HCT116 (cell line): Measurements from ENCODE around the gene TEPSIN. TPM values are rescaled to one million over a fixed set of nuclear protein-coding genes. Genes with fewer than 3 reads are reported as not detected.

Experiments
- ATAC-seq: fragments of 200-7000 bp; cut with Tn5 transposase; 2 replicates; pipeline ENCODE4 v1.9.1; 2020; ENCODE audit warnings: mild to moderate bottlenecking, moderate library complexity
- BruUV-seq: library from RNA; stranded (reverse); fragments of 400-500 nt; replicated peaks from 2 replicates; lab custom pipeline; 2021; lab: Mats Ljungman, UMichigan
- CTCF ChIA-PET: fragments of 300-600 bp; sonication (Branson Sonifier 250); formaldehyde crosslinking; loops from one replicate; lab custom pipeline; 2021; ENCODE audit warnings: antibody characterized with exemption; lab: Charles Lee
- POLR2A ChIA-PET: fragments of 300-600, 350-600 bp; sonication (Branson Sonifier 250); formaldehyde crosslinking; loops from one replicate; lab custom pipeline; 2021; ENCODE audit warnings: antibody characterized with exemption; lab: Charles Lee
- RAD21 ChIA-PET, 2 experiments: fragments of 300-600 bp; sonication (Branson Sonifier 250); formaldehyde crosslinking; loops; one replicate each; lab custom pipeline; 2023; ENCODE audit warnings: low total read pairs in 2 of 2; ENCODE audit not compliant: uncharacterized antibody in 2 of 2, unreplicated experiment in 2 of 2, low non-redundant PET in 1 of 2; lab: Charles Lee
- DNase-seq: peaks from one replicate; pipeline ENCODE4 v3.0.0-alpha.2; 2010; ENCODE audit warnings: low read depth, low spot score
- H2AFZ ChIP-seq: fragments of 200-600 bp; shearing (Covaris generic), sonication (generic); 2 replicates; pipeline ENCODE4 v1.6.1; 2017; ENCODE audit warnings: low read depth, mixed run types, mixed read lengths, antibody characterized with exemption, low read length; ENCODE audit not compliant: poor library complexity, severe bottlenecking
- H3K27ac ChIP-seq: 2 replicates; pipeline ENCODE4 v1.5.1; 2012; ENCODE audit warnings: low read depth, low read length
- H3K27me3 ChIP-seq: fragments of 200-600 bp; sonication (generic); 2 replicates; pipeline ENCODE4 v1.6.1; 2016; ENCODE audit warnings: mixed run types, low read length, mixed read lengths; ENCODE audit not compliant: insufficient read depth
- H3K36me3 ChIP-seq, 2 experiments: fragments of 200-500 bp in 1 of 2; fragments of 200-600 bp in 1 of 2; sonication (Bioruptor generic) in 1 of 2; sonication (generic) in 1 of 2; 2 replicates each; pipeline versions ENCODE4 v1.5.1 to v1.6.1; 2014 to 2016; ENCODE audit warnings: low read length in 2 of 2, inconsistent platforms in 1 of 2, mixed read lengths in 1 of 2, mixed run types in 1 of 2; ENCODE audit not compliant: insufficient read depth in 2 of 2, control insufficient read depth in 1 of 2
- H3K4me1 ChIP-seq, 2 experiments: fragments of 200-600 bp in 1 of 2; sonication (generic) in 1 of 2; 2 replicates each; pipeline versions ENCODE4 v1.5.1 to v1.6.1; 2012 to 2017; ENCODE audit warnings: low read length in 2 of 2, inconsistent platforms in 1 of 2, mild to moderate bottlenecking in 1 of 2, mixed read lengths in 1 of 2, mixed run types in 1 of 2, moderate library complexity in 1 of 2; ENCODE audit not compliant: insufficient read depth in 2 of 2, control insufficient read depth in 1 of 2
- H3K4me2 ChIP-seq: fragments of 200-600 bp; sonication (generic); 2 replicates; pipeline ENCODE4 v1.6.1; 2017; ENCODE audit warnings: mixed run types, low read length, mixed read lengths
- H3K4me3 ChIP-seq, 2 experiments: fragments of 200-600 bp in 1 of 2; sonication (generic) in 1 of 2; replicated peaks in 1 of 2; 2 replicates each; pipeline ENCODE4 v1.5.1; 2011 to 2016; ENCODE audit warnings: low read length in 2 of 2, control low read depth in 1 of 2, low read depth in 1 of 2, mild to moderate bottlenecking in 1 of 2, mixed read lengths in 1 of 2, mixed run types in 1 of 2
- H3K79me2 ChIP-seq: fragments of 200-600 bp; sonication (generic); 2 replicates; pipeline ENCODE4 v1.6.1; 2017; ENCODE audit warnings: mild to moderate bottlenecking, mixed run types, low read length, moderate library complexity, mixed read lengths; ENCODE audit not compliant: insufficient read depth
- H3K9ac ChIP-seq: fragments of 200-600 bp; sonication (generic); 2 replicates; pipeline ENCODE4 v1.6.1; 2016; ENCODE audit warnings: low read length, mixed read lengths
- H3K9me2 ChIP-seq: fragments of 200-600 bp; sonication (generic), shearing (Covaris generic); 2 replicates; pipeline ENCODE4 v1.6.1; 2017; ENCODE audit warnings: mixed run types, mild to moderate bottlenecking, moderate library complexity; ENCODE audit not compliant: insufficient read depth
- H3K9me3 ChIP-seq, 2 experiments: fragments of 200-500 bp in 1 of 2; fragments of 200-600 bp in 1 of 2; sonication (Bioruptor generic) in 1 of 2; sonication (generic) in 1 of 2; 2 replicates each; pipeline ENCODE4 v1.6.1; 2014 to 2017; ENCODE audit warnings: low read length in 2 of 2, mixed read lengths in 2 of 2, inconsistent platforms in 1 of 2, low read depth in 1 of 2, mild to moderate bottlenecking in 1 of 2, mixed run types in 1 of 2, moderate library complexity in 1 of 2; ENCODE audit not compliant: control insufficient read depth in 1 of 2, insufficient read depth in 1 of 2
- H4K20me1 ChIP-seq: fragments of 200-600 bp; sonication (generic), shearing (Covaris generic); 2 replicates; pipeline ENCODE4 v1.6.1; 2017; ENCODE audit warnings: mixed run types, mild to moderate bottlenecking, moderate library complexity; ENCODE audit not compliant: insufficient read depth
- ATF3 ChIP-seq: IDR thresholded peaks from 2 replicates; pipeline ENCODE4 v1.6.1; 2012
- CEBPB ChIP-seq: IDR thresholded peaks from 2 replicates; pipeline ENCODE4 v1.6.1; 2012; ENCODE audit warnings: low read depth
- ELF1 ChIP-seq: IDR thresholded peaks from 2 replicates; pipeline ENCODE4 v1.6.1; 2012; ENCODE audit warnings: low read depth, borderline replicate concordance
- FOSL1 ChIP-seq: IDR thresholded peaks from 2 replicates; pipeline ENCODE4 v1.6.1; 2012; ENCODE audit warnings: low read depth
- JUND ChIP-seq: IDR thresholded peaks from 2 replicates; pipeline ENCODE4 v1.6.1; 2012
- POLR2A ChIP-seq: IDR thresholded peaks from 2 replicates; pipeline ENCODE4 v1.7.0; 2011; ENCODE audit warnings: borderline replicate concordance; ENCODE audit not compliant: insufficient read depth, insufficient read length; ENCODE audit errors: extremely low read depth
- POLR2AphosphoS5 ChIP-seq: IDR thresholded peaks from 2 replicates; pipeline ENCODE4 v1.6.1; 2011; ENCODE audit warnings: mild to moderate bottlenecking, low read depth, low read length, moderate library complexity
- REST ChIP-seq: IDR thresholded peaks from 2 replicates; pipeline ENCODE4 v1.6.1; 2012; ENCODE audit warnings: low read depth
- ZFX ChIP-seq: fragments of 450-650 bp; IDR thresholded peaks from 2 replicates; pipeline ENCODE4 v1.6.1; 2017
- ZNF274 ChIP-seq: fragments of 200-500 bp; sonication (Bioruptor generic); IDR thresholded peaks from 2 replicates; pipeline ENCODE4 v1.6.1; 2014; ENCODE audit warnings: mild to moderate bottlenecking, low read depth, low read length, inconsistent platforms
- intact Hi-C: fragments of 100-400 bp; cut with micrococcal nuclease; formaldehyde crosslinking; loops from 2 replicates; pipeline ENCODE4 v1.10.0; 2022
- total RNA-seq: library from RNA; stranded (reverse); gene quantifications from one replicate; pipeline ENCODE4 v1.2.1, GENCODE V29; 2021; ENCODE audit not compliant: unreplicated experiment

Gene TEPSIN
- total RNA-seq, 1 experiment from 2014 or later, result 50.6 TPM

GRCh38 chr17:81271226-81271625, 32.4 kb upstream of the TEPSIN start:
- Histone ChIP-seq H3K79me2 (peaks cover 8% of the 10 kb centered on the region; the same call in 1 of the 2 replicates), H3K27me3 (no peaks in the 10 kb centered on the region), H2AFZ (no peak overlapping the region), H3K9ac (no peak overlapping the region), H3K4me2 (no peak overlapping the region), H3K9me3 (no peaks in the 10 kb centered on the region), H4K20me1 (no peaks in the 10 kb centered on the region), H3K27ac (no peak overlapping the region), H3K36me3 (peaks cover 40 to 54% of the 10 kb centered on the region in 2 experiments), H3K9me2 (no peaks in the 10 kb centered on the region), H3K4me1 (no peaks in the 10 kb centered on the region), H3K4me3 (no peak overlapping the region)
- no peak for DNase-seq
- RAD21 ChIA-PET, result no interaction called here
- intact Hi-C loops, result no loop called here
- CTCF ChIA-PET, result no interaction called here
- TF ChIP-seq REST, result no peak
- TF ChIP-seq JUND, result no peak
- TF ChIP-seq ZFX, result no peak
- no peak for TF ChIP-seq POLR2A
- TF ChIP-seq ZNF274, result no peak
- no peak for TF ChIP-seq ATF3
- no peak for TF ChIP-seq CEBPB
- TF ChIP-seq ELF1, result no peak
- no peak for TF ChIP-seq POLR2AphosphoS5
- TF ChIP-seq FOSL1, result no peak
- BruUV-seq, result no TSS peak
- ATAC-seq, result no peak
- POLR2A ChIA-PET, result no interaction called here
